ENCODE measurements around the gene FUBP3.
"Not testable (repeated sequence)": the region's sequence is repeated elsewhere in the genome, so short reads cannot be mapped to it uniquely, and the experiment has no call there.

The FUBP3 gene

GRCh38 chr9:130556396-130557076 is 22.8 kb upstream of the FUBP3 start:
- DNase-seq (ENCODE audit: low read depth) = no peak

GRCh38 chr9:130557077-130557468 is 22.3 kb upstream of the FUBP3 start:
- no peak for DNase-seq (ENCODE audit: low read depth)

GRCh38 chr9:130561056-130561455 is 18.3 kb upstream of the FUBP3 start:
- DNase-seq (ENCODE audit: low read depth) = no peak

GRCh38 chr9:130562525-130562924 is 16.9 kb upstream of the FUBP3 start:
- not testable (repeated sequence) for DNase-seq (ENCODE audit: low read depth)

- no peak for DNase-seq (ENCODE audit: low read depth)
Observed at GRCh38 chr9:130563797-130564196, 15.6 kb upstream of the FUBP3 start.

- no peak for DNase-seq (ENCODE audit: low read depth)
Observed at GRCh38 chr9:130565792-130566191, 13.6 kb upstream of the FUBP3 start.

- DNase-seq (ENCODE audit: low read depth) = peak; percentile 13
Observed at GRCh38 chr9:130570208-130570607, 9.2 kb upstream of the FUBP3 start.

GRCh38 chr9:130575514-130575913 is 3.9 kb upstream of the FUBP3 start:
- no peak for DNase-seq (ENCODE audit: low read depth)

GRCh38 chr9:130576176-130576575 is 3.2 kb upstream of the FUBP3 start:
- no peak for DNase-seq (ENCODE audit: low read depth)

GRCh38 chr9:130579738-130580463 is 524 bp downstream of the FUBP3 start:
- no peak for DNase-seq (ENCODE audit: low read depth)

- DNase-seq (ENCODE audit: low read depth) = no peak
Observed at GRCh38 chr9:130581766-130582165, 2.4 kb downstream of the FUBP3 start.

GRCh38 chr9:130583271-130583670 is 3.9 kb downstream of the FUBP3 start:
- no peak for DNase-seq (ENCODE audit: low read depth)

- DNase-seq (ENCODE audit: low read depth) = no peak
Observed at GRCh38 chr9:130587921-130588320, 8.5 kb downstream of the FUBP3 start.

GRCh38 chr9:130588416-130588815 is 9.0 kb downstream of the FUBP3 start:
- DNase-seq (ENCODE audit: low read depth) = no peak

- DNase-seq (ENCODE audit: low read depth) = no peak
Observed at GRCh38 chr9:130589754-130590153, 10.4 kb downstream of the FUBP3 start.

GRCh38 chr9:130590305-130590704 is 10.9 kb downstream of the FUBP3 start:
- no peak for DNase-seq (ENCODE audit: low read depth)

GRCh38 chr9:130593020-130593419 is 13.6 kb downstream of the FUBP3 start:
- no peak for DNase-seq (ENCODE audit: low read depth)

GRCh38 chr9:130597228-130597627 is 17.9 kb downstream of the FUBP3 start:
- DNase-seq (ENCODE audit: low read depth) = no peak

- no peak for DNase-seq (ENCODE audit: low read depth)
Observed at GRCh38 chr9:130598188-130598587, 18.8 kb downstream of the FUBP3 start.

- DNase-seq (ENCODE audit: low read depth) = no peak
Observed at GRCh38 chr9:130599625-130600024, 20.2 kb downstream of the FUBP3 start.

- no peak for DNase-seq (ENCODE audit: low read depth)
Observed at GRCh38 chr9:130601100-130601499, 21.7 kb downstream of the FUBP3 start.

GRCh38 chr9:130604295-130604694 is 24.9 kb downstream of the FUBP3 start:
- DNase-seq (ENCODE audit: low read depth) = no peak

- DNase-seq (ENCODE audit: low read depth) = no peak
Observed at GRCh38 chr9:130606887-130607600, 27.7 kb downstream of the FUBP3 start.

Measured in fibroblast of the conjunctiva (primary cell).